HT1080 (cell line): ENCODE results near the gene PGBD5. TPM values are rescaled to one million over a fixed set of nuclear protein-coding genes. Genes with fewer than 3 reads are reported as not detected.

Experiments
- DNase-seq: peaks from one replicate; pipeline ENCODE4 v3.0.0-alpha.2; 2015; ENCODE audit warnings: low read depth
- total RNA-seq: library from RNA; depleted of rRNA; stranded (reverse); fragments of >200 nt; shearing (Covaris generic); gene quantifications from 2 replicates; pipeline ENCODE4 v1.2.3, GENCODE V29; 2014

Gene PGBD5
- total RNA-seq, 1 experiment from 2014 or later = 3.6 TPM

DNA sequence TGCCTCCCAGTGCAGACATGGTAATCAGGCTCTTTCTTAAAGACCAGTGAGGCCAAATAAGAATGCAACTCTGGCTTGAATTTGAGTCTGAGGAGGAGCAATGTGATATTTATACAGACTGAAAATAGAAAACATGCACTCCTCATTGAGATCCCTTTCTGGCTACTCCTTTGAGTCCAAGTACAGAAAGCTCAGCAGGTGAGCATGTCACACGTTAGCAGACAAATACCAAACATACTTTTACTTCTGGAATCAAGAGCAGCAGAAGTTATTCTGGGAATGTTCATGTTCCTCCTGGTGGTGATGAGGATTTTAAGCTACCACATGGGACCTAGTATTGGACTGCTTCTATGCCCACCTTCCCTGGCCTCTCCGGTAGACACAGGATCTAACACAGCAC, 48.3 kb downstream of the PGBD5 start:
- DNase-seq = no peak

DNA sequence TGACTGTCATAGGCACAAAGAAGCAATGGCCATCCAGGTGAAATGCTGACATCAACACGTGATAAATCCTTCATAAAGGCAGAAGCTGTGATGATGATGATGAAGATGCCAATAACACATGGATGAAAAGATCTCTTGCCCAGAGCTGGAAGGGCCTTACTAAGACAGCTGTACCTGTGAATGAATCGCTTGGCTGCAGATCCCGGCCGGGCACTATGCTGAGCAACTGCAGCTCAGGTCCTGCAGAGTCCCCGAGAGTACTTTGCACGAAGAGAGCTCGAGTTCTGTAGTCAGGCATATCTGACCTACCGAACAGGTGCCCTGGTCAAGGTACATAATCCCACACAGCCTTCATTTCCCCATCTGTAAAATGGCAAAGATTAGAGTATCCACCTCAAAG, 48.8 kb downstream of the PGBD5 start:
- no peak for DNase-seq

- no peak for DNase-seq
Measured at GRCh38 chr1:230376296-230376695, 49.8 kb downstream of the PGBD5 start.

DNA sequence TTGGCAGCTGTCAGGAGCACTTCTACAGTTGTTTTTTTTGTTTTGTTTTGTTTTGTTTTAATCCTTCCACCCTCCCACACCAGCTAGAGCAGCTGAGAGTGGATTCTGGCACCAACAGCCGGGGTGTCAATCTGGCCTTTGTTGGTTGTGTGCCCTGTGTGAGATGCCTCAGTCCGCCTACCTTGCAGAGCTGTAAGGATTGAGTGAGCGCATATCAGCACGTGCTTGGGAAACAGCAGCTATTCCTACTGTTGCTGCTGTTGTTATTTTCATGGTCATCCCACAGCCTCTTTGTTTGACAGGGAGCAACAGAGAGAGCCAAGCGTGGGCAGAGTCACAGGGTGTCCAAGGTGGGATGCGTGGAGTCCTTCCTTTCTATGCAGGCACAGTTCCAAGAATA, 50.4 kb downstream of the PGBD5 start:
- no peak for DNase-seq

GRCh38 chr1:230375147-230375546, 51.0 kb downstream of the PGBD5 start:
- no peak for DNase-seq

GRCh38 chr1:230371923-230372703, 54.0 kb downstream of the PGBD5 start:
- no peak for DNase-seq

DNA sequence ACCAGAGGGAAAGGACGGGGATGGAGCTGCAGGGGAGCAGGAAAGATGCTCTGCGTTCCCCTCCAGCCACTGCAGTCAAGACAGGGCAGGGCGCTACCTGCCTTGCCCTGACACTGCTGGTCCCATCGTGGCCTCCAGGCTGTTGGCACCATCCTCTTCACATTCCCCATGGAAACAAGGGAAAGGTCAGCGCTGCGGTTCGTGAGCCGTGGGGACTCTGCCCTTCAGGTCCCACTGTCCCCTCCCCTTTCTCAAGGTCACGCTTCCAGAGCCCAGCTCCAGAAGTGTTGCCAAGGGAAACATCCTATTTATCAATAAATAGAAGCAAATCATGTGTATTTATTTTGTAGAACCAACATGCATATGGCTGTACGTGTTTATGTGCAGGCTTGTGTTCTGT, 56.0 kb downstream of the PGBD5 start:
- DNase-seq = no peak

DNA sequence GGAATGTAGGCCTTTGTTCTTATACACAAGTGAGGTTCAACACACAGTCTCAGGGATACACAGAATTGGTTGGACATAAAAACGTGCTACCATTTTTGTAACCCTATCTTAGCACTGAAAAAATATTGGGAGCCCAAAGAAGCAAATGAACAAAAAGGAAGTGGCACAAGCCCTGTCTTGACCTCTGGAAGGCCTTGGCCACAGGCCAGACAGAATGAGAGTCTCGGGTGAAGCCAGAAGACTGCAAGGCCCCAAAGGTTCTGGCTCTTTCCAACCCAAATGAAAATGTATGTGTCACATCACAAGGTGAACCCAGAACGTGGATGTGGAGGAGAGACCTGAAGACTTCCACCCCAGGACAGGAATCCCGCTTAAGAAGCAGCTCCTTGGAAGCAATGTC, 57.3 kb downstream of the PGBD5 start:
- no peak for DNase-seq

GRCh38 chr1:230368363-230368762, 57.8 kb downstream of the PGBD5 start:
- peak; percentile 85 for DNase-seq

- no peak for DNase-seq
Measured at GRCh38 chr1:230366504-230366915, 59.6 kb downstream of the PGBD5 start.

- DNase-seq = no peak
Measured at GRCh38 chr1:230365723-230366307, 60.3 kb downstream of the PGBD5 start.

GRCh38 chr1:230362949-230363348, 63.2 kb downstream of the PGBD5 start:
- DNase-seq = no peak

DNA sequence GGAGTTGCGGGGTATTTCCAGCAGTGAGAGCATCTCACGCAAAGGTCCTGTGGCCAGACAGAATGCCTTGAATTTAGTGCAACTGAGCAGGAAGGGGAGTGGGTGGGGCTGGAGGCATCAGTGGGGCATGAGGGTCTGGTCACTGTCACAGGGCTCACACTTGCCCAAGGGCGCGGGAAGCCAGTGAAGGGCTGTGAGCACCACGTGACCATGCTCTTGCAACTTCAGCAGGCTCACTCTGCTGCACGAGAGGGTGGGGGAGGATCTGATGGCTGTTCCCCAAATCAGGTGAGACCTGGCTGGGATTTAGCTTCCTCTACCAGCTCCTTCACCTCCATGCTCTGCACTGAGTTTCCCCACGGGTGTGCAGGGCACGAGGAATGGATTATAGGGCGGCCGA, 64.2 kb downstream of the PGBD5 start:
- DNase-seq = no peak

DNA sequence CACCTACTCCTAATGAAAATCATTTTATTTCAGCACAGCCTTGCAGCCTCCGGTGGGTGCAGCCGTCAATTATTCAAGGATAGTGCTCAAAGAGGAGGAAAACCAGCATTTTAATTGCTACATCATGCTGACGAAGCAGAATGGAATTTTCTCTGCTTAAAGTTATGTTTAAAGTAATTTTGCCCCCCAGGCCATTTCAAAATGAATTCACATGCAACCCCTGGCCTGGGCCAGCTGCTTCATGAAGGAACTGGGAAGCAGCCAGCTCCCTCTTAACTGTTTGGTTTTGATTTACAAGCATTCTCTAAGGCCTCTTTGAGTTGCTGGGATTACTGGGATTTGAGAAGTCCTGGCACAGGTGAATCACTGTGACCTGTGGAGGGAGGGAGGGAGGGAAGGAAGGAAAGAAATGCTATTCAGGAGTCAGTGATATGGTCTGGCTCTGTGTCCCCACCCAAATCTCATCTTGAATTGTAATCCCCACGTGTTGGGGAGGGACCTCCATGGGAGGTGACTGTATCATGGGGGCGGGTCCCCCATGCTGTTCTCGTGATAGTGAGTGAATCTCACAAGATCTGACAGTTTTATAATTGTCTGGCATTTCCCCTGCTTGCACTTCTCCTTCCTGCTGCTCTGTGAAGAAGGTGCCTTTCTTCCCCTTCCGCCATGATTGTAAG, 66.0 kb downstream of the PGBD5 start:
- DNase-seq = peak; percentile 44

- DNase-seq = no peak
Measured at GRCh38 chr1:230356869-230357794, 69.0 kb downstream of the PGBD5 start.

DNA sequence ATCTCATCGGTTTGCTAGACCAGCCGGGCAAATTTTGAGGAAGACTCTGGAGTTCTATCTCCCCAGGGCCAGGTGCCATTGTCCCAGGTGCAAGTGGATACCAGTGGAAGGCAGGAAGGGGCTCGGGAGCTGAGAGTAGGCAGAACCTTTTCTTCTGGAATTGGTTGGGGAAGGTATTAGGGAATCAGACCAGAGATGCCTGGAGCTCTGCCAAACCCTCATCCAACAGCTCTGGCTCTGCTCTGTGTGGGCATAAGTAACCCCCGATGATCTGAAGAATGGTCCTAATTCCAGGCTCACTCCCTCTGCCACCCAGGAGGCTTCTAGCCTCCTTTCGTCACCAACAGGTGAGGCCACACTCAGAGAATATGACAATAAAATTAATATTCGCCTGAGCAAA, 69.9 kb downstream of the PGBD5 start:
- no peak for DNase-seq

- DNase-seq = no peak
Measured at GRCh38 chr1:230355594-230355993, 70.5 kb downstream of the PGBD5 start.

DNA sequence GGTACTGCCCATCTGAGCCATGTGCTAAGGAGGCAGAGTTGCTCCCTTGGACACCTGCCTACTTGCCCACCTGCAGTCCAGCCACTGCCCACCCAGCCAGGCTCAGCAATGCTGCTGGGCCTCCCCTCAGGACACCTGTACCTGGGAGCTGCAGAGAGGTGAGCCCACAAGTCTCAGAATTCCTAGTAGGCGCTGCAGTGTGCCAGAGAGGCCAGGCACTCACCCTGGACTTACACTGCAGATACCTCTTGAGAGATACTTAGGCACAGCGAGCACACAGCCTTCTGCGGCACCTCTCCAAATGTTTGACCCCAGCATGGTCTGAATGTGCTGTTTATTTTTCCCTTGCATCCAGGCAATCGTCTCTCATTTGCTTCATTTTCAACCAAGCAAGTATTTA, 71.0 kb downstream of the PGBD5 start:
- DNase-seq = no peak

DNA sequence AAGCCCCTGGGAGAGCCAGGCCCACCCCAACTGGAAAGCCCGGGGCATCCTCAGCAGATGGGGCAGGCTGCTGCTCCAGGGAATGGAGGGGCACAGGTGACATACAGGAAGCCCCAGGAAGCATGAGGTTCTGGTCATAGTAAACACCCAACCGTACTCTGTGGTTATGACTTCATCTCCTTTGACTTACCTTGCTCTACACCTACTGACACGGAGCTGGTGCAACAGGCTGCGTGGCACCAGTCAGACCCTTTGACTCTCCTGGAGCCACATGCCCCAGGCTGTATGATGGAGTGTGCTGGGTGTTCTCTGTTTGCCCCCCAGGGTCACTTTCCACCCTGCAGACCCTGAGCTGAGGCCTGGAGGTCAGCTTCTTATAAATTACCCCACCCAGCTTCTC, 72.1 kb downstream of the PGBD5 start:
- no peak for DNase-seq

- DNase-seq = no peak
Measured at GRCh38 chr1:230352537-230352936, 73.6 kb downstream of the PGBD5 start.

DNA sequence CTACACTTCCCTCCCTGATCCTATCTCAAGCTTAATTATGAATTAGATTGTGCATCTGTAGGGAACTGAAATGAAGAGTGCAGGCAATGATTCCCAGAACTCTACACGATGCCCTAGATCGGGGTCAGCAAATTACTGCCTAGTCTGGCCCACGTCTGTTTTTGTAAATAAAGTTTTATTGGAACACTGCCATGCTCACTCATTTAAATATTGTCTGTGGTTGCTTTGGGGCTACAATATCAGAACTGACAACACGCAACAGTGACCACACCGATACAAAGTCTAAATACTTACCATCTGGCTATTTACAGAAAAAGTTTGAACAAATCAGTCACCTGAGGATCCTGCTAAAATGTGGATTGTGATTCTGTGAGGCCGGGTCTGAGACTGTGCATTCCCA, 74.1 kb downstream of the PGBD5 start:
- DNase-seq = no peak

- no peak for DNase-seq
Measured at GRCh38 chr1:230351514-230351913, 74.6 kb downstream of the PGBD5 start.
